IMR-90 (cell line): Measurements from ENCODE around the gene C1orf116. TPM values are rescaled to one million over a fixed set of nuclear protein-coding genes. Genes with fewer than 3 reads are reported as not detected.
A peak's percentile ranks its signal among the peaks of the same experiment; 100 is the strongest.

Source experiments
- ATAC-seq: fragments of 200-7000 bp; cut with Tn5 transposase; 2 replicates; pipeline ENCODE4 v1.9.1; 2020; ENCODE audit warnings: low read depth, mild to moderate bottlenecking, moderate library complexity
- BruUV-seq: library from RNA; stranded (reverse); fragments of 400-500 nt; replicated peaks from 2 replicates; lab custom pipeline; 2021; lab: Mats Ljungman, UMichigan
- CTCF ChIA-PET: fragments of 300-600 bp; formaldehyde crosslinking; extraction: SDS; loops from one replicate; lab custom pipeline; 2021; ENCODE audit warnings: antibody characterized with exemption; lab: Yijun Ruan, JAX
- POLR2A ChIA-PET: fragments of 300-600 bp; sonication (Branson Sonifier 250); formaldehyde crosslinking; loops from one replicate; lab custom pipeline; 2022; ENCODE audit warnings: antibody characterized with exemption; ENCODE audit not compliant: unreplicated experiment; lab: Charles Lee
- DNase-seq: peaks from one replicate; pipeline ENCODE4 v3.0.0; 2013
- H2AFZ ChIP-seq: replicated peaks from 2 replicates; pipeline ENCODE3; 2013; ENCODE audit warnings: low read length, mild to moderate bottlenecking; ENCODE audit not compliant: poor library complexity
- H2AK5ac ChIP-seq: 2 replicates; pipeline ENCODE4 v1.6.1; 2013; ENCODE audit warnings: low read depth, low read length, inconsistent platforms
- H2AK9ac ChIP-seq: replicated peaks from 2 replicates; pipeline ENCODE3; 2013; ENCODE audit warnings: mild to moderate bottlenecking, low read depth, low read length, moderate library complexity; ENCODE audit not compliant: poor library complexity
- H2BK120ac ChIP-seq: 2 replicates; pipeline ENCODE4 v1.6.1; 2013; ENCODE audit warnings: low read depth, low read length, inconsistent platforms
- H2BK15ac ChIP-seq: 3 replicates; pipeline ENCODE4 v1.6.1; 2013; ENCODE audit warnings: low read depth, low read length, inconsistent platforms
- H2BK20ac ChIP-seq: 2 replicates; pipeline ENCODE4 v1.6.1; 2013; ENCODE audit warnings: low read depth, mild to moderate bottlenecking, inconsistent platforms, low read length, moderate library complexity
- H2BK5ac ChIP-seq: 2 replicates; pipeline ENCODE4 v1.6.1; 2013; ENCODE audit warnings: mild to moderate bottlenecking, low read depth, low read length, inconsistent platforms; ENCODE audit not compliant: poor library complexity, severe bottlenecking
- H3K14ac ChIP-seq: replicated peaks from 2 replicates; pipeline ENCODE4 v1.6.1; 2013; ENCODE audit warnings: low read depth, low read length, inconsistent platforms
- H3K18ac ChIP-seq: 2 replicates; pipeline ENCODE4 v1.6.1; 2013; ENCODE audit warnings: low read depth, low read length, control low read depth
- H3K23ac ChIP-seq: 2 replicates; pipeline ENCODE4 v1.6.1; 2013; ENCODE audit warnings: low read depth, low read length, inconsistent platforms
- H3K27ac ChIP-seq: 2 replicates; pipeline ENCODE4 v1.5.1; 2013; ENCODE audit warnings: mild to moderate bottlenecking, control low read depth, low read length; ENCODE audit not compliant: insufficient read depth
- H3K27me3 ChIP-seq: 2 replicates; pipeline ENCODE4 v1.6.1; 2013; ENCODE audit warnings: low read length; ENCODE audit not compliant: control insufficient read depth, insufficient read depth
- H3K36me3 ChIP-seq: 2 replicates; pipeline ENCODE4 v1.6.1; 2013; ENCODE audit warnings: low read length, mixed read lengths; ENCODE audit not compliant: control insufficient read depth, insufficient read depth
- H3K4ac ChIP-seq: 2 replicates; pipeline ENCODE4 v1.6.1; 2013; ENCODE audit warnings: low read depth, low read length, inconsistent platforms
- H3K4me1 ChIP-seq: 2 replicates; pipeline ENCODE4 v1.6.1; 2013; ENCODE audit warnings: low read length, mixed read lengths; ENCODE audit not compliant: control insufficient read depth, insufficient read depth
- H3K4me2 ChIP-seq: 2 replicates; pipeline ENCODE4 v1.6.1; 2013; ENCODE audit warnings: low read depth, mild to moderate bottlenecking, control low read depth, low read length, moderate library complexity
- H3K4me3 ChIP-seq: 2 replicates; pipeline ENCODE4 v1.5.1; 2013; ENCODE audit warnings: low read depth, mild to moderate bottlenecking, control low read depth, low read length, moderate library complexity; ENCODE audit not compliant: insufficient read depth
- H3K56ac ChIP-seq: 2 replicates; pipeline ENCODE4 v1.6.1; 2013; ENCODE audit warnings: low read length, inconsistent platforms; ENCODE audit not compliant: insufficient read depth; ENCODE audit errors: extremely low read depth
- H3K79me1 ChIP-seq, 2 experiments: 2 replicates each; pipeline ENCODE4 v1.6.1; 2013; ENCODE audit warnings: low read length in 2 of 2, inconsistent platforms in 1 of 2, low read depth in 1 of 2
- H3K9ac ChIP-seq: 2 replicates; pipeline ENCODE4 v1.6.1; 2013; ENCODE audit warnings: low read depth, low read length, control low read depth
- H3K9me1 ChIP-seq: 2 replicates; pipeline ENCODE4 v1.6.1; 2013; ENCODE audit warnings: low read length, inconsistent platforms; ENCODE audit not compliant: insufficient read depth
- H3K9me3 ChIP-seq: 2 replicates; pipeline ENCODE4 v1.6.1; 2013; ENCODE audit warnings: low read length; ENCODE audit not compliant: control insufficient read depth, insufficient read depth
- H4K20me1 ChIP-seq: 2 replicates; pipeline ENCODE4 v1.6.1; 2013; ENCODE audit warnings: low read length, inconsistent platforms; ENCODE audit not compliant: insufficient read depth
- H4K5ac ChIP-seq: 2 replicates; pipeline ENCODE4 v1.6.1; 2013; ENCODE audit warnings: mild to moderate bottlenecking, low read depth, low read length, control low read depth
- H4K8ac ChIP-seq, 2 experiments: 2 replicates each; pipeline ENCODE4 v1.6.1; 2013; ENCODE audit warnings: low read depth in 2 of 2, low read length in 2 of 2, control low read depth in 1 of 2, inconsistent platforms in 1 of 2
- H4K91ac ChIP-seq: 2 replicates; pipeline ENCODE4 v1.6.1; 2013; ENCODE audit warnings: low read depth, low read length, inconsistent platforms; ENCODE audit not compliant: insufficient read depth
- CEBPB ChIP-seq: IDR thresholded peaks from 2 replicates; pipeline ENCODE4 v1.6.1; 2012; ENCODE audit warnings: low read depth, low read length, improper control_type of control experiment
- ELK1 ChIP-seq: fragments of 150-350 bp; IDR thresholded peaks from 2 replicates; pipeline ENCODE4 v1.6.1; 2016; ENCODE audit warnings: low read depth, mild to moderate bottlenecking, low read length, moderate library complexity, borderline replicate concordance
- WGBS, 2 experiments: methylation state at CpG; one replicate each; pipeline versions ENCODE4 v1.1.5 to v1.1.7; 2013; ENCODE audit warnings: missing lambda C conversion rate in 2 of 2; ENCODE audit not compliant: insufficient read length in 1 of 2; ENCODE audit errors: extremely low coverage in 2 of 2; 5-methylcytosine and 5-hydroxymethylcytosine counted together
- dilution Hi-C: fragments of 300-500 bp; cut with HindIII; formaldehyde crosslinking; loops from one replicate; pipeline ENCODE4 v1.14.3; 2018; ENCODE audit warnings: low sequenced_read_pairs; ENCODE audit not compliant: unreplicated experiment
- in situ Hi-C: fragments of 300-500 bp; cut with MboI; formaldehyde crosslinking; loops from 3 replicates; pipeline ENCODE4 v1.14.3; 2019; ENCODE audit warnings: low sequenced_read_pairs, inconsistent platforms, mixed read lengths
- intact Hi-C: fragments of 100-400 bp; cut with micrococcal nuclease; formaldehyde crosslinking; loops from 2 replicates; pipeline ENCODE4 v1.10.0; 2022
- polyA plus RNA-seq, 3 experiments: library from polyadenylated mRNA; depleted of rRNA; stranded (reverse); fragments of >200 nt; gene quantifications; 2 replicates each; pipeline ENCODE4 v1.2.3, GENCODE V29; 2012; ENCODE audit warnings: low replicate concordance in 1 of 3
- total RNA-seq: library from RNA; depleted of rRNA; stranded (reverse); fragments of >200 nt; gene quantifications from 2 replicates; pipeline ENCODE4 v1.2.3, GENCODE V29; 2012

C1orf116 gene
- total and polyA plus RNA-seq, 2 of the 4 experiments (the other 2 are of a cell fraction), result under 0.01 to 0.03 TPM

GRCh38 chr1:207039380-207040180 is 7.0 kb upstream of the C1orf116 start:
- Histone ChIP-seq H3K4me1 (peaks cover 2% of the 10 kb centered on the region), H2BK15ac (no peak overlapping the region), H3K56ac (no peak overlapping the region), H2AFZ (no peak overlapping the region), H3K36me3 (no peaks in the 10 kb centered on the region), H3K4me3 (no peak overlapping the region), H3K18ac (no peak overlapping the region), H3K27me3 (no peaks in the 10 kb centered on the region), H2AK9ac (no peak overlapping the region), H4K20me1 (no peaks in the 10 kb centered on the region), H3K79me1 (no peaks in the 10 kb centered on the region), H3K14ac (no peak overlapping the region), H3K27ac (no peak overlapping the region), H4K91ac (no peak overlapping the region), H2BK120ac (no peak overlapping the region), H2BK20ac (no peak overlapping the region), H3K9me1 (peaks cover 8% of the 10 kb centered on the region; the same call in 1 of the 2 replicates), H2BK5ac (peak overlapping the region; percentile 6), H2AK5ac (no peak overlapping the region; the same call in 1 of the 2 replicates), H3K9me3 (no peaks in the 10 kb centered on the region), H3K4ac (no peak overlapping the region), H4K8ac (no peak overlapping the region), H3K4me2 (no peak overlapping the region), H3K9ac (no peak overlapping the region), H3K23ac (no peak overlapping the region), H4K5ac (no peak overlapping the region)
- POLR2A ChIA-PET, result interaction anchor here (0.7 kb wide), 1 partner anchor 13 kb away, joined by 3 read pairs; the partner anchor contains the start of gene PFKFB2
- TF ChIP-seq ELK1 (no peak), CEBPB (0 out of 2 replicates have a peak, but pooled peaks have one; percentile 10)
- DNase-seq (no peak), ATAC-seq (peak; percentile 24)
- CTCF ChIA-PET, result no interaction called here
- WGBS, 2 experiments, result no CpG with 5 or more reads among the region's 4 CpGs
- in situ Hi-C loops, result no loop called here
- dilution Hi-C loops, result no loop called here
- intact Hi-C loops, result no loop called here
- no TSS peak for BruUV-seq
